ENCODE results near the gene ADAM22. TPM values are rescaled to one million over a fixed set of nuclear protein-coding genes. Genes with fewer than 3 reads are reported as not detected.

ADAM22 gene
- total and polyA plus RNA-seq, 10 of the 15 experiments (the other 5 are each of a cell fraction or from before 2014, with no cell fraction given) = 1.4 to 24.5 (median 7.6) TPM

DNA sequence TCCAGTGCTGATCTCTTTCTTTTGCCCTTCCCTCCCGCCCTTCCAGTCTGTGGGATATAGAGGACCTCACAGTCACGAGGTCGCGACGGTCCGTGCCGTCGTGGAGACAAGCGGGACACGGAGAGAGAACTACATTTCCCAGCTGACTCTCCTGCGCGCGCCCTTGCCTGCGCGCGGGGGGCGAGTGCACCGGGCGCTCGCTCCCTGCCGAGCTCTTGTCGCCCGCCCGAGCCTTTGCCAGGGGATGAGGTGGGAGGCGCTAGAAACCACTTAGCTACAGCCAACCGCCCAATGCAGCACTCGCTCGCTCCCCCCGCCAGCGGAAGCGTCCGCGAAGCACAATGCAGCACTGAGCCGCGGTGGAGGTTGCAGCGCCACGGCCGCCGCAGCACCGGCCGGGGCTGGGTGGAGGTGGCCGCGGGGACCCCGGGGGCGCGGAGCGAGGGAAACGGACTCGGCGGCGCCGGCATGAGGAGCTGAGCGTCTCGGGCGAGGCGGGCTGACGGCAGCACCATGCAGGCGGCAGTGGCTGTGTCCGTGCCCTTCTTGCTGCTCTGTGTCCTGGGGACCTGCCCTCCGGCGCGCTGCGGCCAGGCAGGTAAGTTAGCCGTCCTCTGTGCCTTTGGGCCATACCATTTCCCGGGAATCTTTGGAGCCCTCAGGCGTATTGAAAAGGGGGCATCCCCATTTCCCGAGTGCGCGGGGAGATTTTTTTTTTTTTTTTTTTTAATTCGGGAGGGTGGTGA is at the start of gene ADAM22 (continued):
- peak; percentile 92 for TF ChIP-seq LARP7 (IDR thresholded peaks at IDR 0.05)
- TF ChIP-seq HDAC2 (IDR thresholded peaks at IDR 0.05) = no peak
- peak in 1 of 2 experiments; percentile 4; a peak in 1 of 4 replicates for TF ChIP-seq IKZF2 (IDR thresholded peaks at IDR 0.05)
- TF ChIP-seq SREBF2 (IDR thresholded peaks at IDR 0.05; ENCODE audit: low read length) = no peak
- no peak for TF ChIP-seq FOS (IDR thresholded peaks at IDR 0.05; ENCODE audit: borderline replicate concordance, extremely low read depth, insufficient read length)
- TF ChIP-seq, protein P1, sequence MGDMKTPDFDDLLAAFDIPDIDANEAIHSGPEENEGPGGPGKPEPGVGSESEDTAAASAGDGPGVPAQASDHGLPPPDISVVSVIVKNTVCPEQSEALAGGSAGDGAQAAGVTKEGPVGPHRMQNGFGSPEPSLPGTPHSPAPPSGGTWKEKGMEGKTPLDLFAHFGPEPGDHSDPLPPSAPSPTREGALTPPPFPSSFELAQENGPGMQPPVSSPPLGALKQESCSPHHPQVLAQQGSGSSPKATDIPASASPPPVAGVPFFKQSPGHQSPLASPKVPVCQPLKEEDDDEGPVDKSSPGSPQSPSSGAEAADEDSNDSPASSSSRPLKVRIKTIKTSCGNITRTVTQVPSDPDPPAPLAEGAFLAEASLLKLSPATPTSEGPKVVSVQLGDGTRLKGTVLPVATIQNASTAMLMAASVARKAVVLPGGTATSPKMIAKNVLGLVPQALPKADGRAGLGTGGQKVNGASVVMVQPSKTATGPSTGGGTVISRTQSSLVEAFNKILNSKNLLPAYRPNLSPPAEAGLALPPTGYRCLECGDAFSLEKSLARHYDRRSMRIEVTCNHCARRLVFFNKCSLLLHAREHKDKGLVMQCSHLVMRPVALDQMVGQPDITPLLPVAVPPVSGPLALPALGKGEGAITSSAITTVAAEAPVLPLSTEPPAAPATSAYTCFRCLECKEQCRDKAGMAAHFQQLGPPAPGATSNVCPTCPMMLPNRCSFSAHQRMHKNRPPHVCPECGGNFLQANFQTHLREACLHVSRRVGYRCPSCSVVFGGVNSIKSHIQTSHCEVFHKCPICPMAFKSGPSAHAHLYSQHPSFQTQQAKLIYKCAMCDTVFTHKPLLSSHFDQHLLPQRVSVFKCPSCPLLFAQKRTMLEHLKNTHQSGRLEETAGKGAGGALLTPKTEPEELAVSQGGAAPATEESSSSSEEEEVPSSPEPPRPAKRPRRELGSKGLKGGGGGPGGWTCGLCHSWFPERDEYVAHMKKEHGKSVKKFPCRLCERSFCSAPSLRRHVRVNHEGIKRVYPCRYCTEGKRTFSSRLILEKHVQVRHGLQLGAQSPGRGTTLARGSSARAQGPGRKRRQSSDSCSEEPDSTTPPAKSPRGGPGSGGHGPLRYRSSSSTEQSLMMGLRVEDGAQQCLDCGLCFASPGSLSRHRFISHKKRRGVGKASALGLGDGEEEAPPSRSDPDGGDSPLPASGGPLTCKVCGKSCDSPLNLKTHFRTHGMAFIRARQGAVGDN (IDR thresholded peaks at IDR 0.05) = peak; percentile 70
- TF ChIP-seq, protein P2, sequence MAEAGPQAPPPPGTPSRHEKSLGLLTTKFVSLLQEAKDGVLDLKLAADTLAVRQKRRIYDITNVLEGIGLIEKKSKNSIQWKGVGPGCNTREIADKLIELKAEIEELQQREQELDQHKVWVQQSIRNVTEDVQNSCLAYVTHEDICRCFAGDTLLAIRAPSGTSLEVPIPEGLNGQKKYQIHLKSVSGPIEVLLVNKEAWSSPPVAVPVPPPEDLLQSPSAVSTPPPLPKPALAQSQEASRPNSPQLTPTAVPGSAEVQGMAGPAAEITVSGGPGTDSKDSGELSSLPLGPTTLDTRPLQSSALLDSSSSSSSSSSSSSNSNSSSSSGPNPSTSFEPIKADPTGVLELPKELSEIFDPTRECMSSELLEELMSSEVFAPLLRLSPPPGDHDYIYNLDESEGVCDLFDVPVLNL (IDR thresholded peaks at IDR 0.05; ENCODE audit: low read depth, low read length) = no peak
- TF ChIP-seq HCFC1 (IDR thresholded peaks at IDR 0.05; ENCODE audit: low read length) = peak; percentile 95
- TF ChIP-seq YY1 (IDR thresholded peaks at IDR 0.05; ENCODE audit: low read depth, low read length) = peak; percentile 77; the same call in 1 of the 2 replicates
- TF ChIP-seq EP300 (IDR thresholded peaks at IDR 0.05; ENCODE audit: borderline replicate concordance in 1 of 2, control insufficient read depth in 1 of 2, low read depth in 2 of 2, low read length in 2 of 2) = peak; percentile 16 to 57; a peak in 1 of 4 replicates
- peak in 1 of 2 experiments; percentile 19; a peak in 1 of 3 replicates for TF ChIP-seq EGR1 (IDR thresholded peaks at IDR 0.05; ENCODE audit: borderline replicate concordance in 1 of 2, low read depth in 2 of 2, low read length in 2 of 2)
- TF ChIP-seq CBFB (IDR thresholded peaks at IDR 0.05; ENCODE audit: low read depth) = 0 out of 2 replicates have a peak, but pooled peaks have one; percentile 43
- peak; percentile 39; the same call in 1 of the 2 replicates for TF ChIP-seq TCF3 (IDR thresholded peaks at IDR 0.05; ENCODE audit: borderline replicate concordance, insufficient read depth, low read depth, low read length)
- TF ChIP-seq TCF7 (IDR thresholded peaks at IDR 0.05; ENCODE audit: borderline replicate concordance) = no peak
- TF ChIP-seq SIN3A (IDR thresholded peaks at IDR 0.05; ENCODE audit: low read depth, low read length) = 0 out of 2 replicates have a peak, but pooled peaks have one; percentile 68
- peak; percentile 79; the same call in 1 of the 2 replicates for TF ChIP-seq TARDBP (IDR thresholded peaks at IDR 0.05; ENCODE audit: borderline replicate concordance)
- TF ChIP-seq HDAC6 (IDR thresholded peaks at IDR 0.05; ENCODE audit: unreplicated experiment) = no peak
- peak; percentile 66; the same call in 1 of the 2 replicates for TF ChIP-seq SMAD5 (IDR thresholded peaks at IDR 0.05; ENCODE audit: low read depth)
- TF ChIP-seq BHLHE40 (IDR thresholded peaks at IDR 0.05; ENCODE audit: borderline replicate concordance in 1 of 2, low read depth in 2 of 2, low read length in 1 of 2) = peak in 1 of 2 experiments; percentile 72; a peak in 3 of 4 replicates
- TF ChIP-seq RUNX3 (IDR thresholded peaks at IDR 0.05; ENCODE audit: low read length) = peak; percentile 65
- TF ChIP-seq RELA (IDR thresholded peaks at IDR 0.05; ENCODE audit: borderline replicate concordance, partially characterized antibody) = peak; percentile 70
- TF ChIP-seq SMARCA5 (IDR thresholded peaks at IDR 0.05) = peak; percentile 92
- TF ChIP-seq SUZ12 (IDR thresholded peaks at IDR 0.05; ENCODE audit: unreplicated experiment) = no peak
- TF ChIP-seq NR2F1 (conservative IDR thresholded peaks at IDR 0.05) = peak; percentile 65
- TF ChIP-seq, protein P3, sequence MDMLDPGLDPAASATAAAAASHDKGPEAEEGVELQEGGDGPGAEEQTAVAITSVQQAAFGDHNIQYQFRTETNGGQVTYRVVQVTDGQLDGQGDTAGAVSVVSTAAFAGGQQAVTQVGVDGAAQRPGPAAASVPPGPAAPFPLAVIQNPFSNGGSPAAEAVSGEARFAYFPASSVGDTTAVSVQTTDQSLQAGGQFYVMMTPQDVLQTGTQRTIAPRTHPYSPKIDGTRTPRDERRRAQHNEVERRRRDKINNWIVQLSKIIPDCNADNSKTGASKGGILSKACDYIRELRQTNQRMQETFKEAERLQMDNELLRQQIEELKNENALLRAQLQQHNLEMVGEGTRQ (IDR thresholded peaks at IDR 0.05; ENCODE audit: borderline replicate concordance, low read depth, low read length) = peak; percentile 6; the same call in 1 of the 2 replicates
- peak; percentile 54; the same call in 1 of the 2 replicates for TF ChIP-seq TCF12 (IDR thresholded peaks at IDR 0.05; ENCODE audit: low read depth, low read length)

Data from GM12878 (cell line).